Ovary (tissue), 3 donors: ENCODE results near the gene SLC41A3.

ENCODE experiments used
- CTCF ChIP-seq, 3 donors: fragments of 450-650 bp in 2 of 3; fragments of 200-600 bp in 1 of 3; IDR thresholded peaks; one replicate each; pipeline versions ENCODE4 v1.5.1 to v1.8.0; 2016 to 2022; ENCODE audit warnings: antibody characterized with exemption in 3 of 3, mild to moderate bottlenecking in 1 of 3
- POLR2A ChIP-seq: fragments of 450-650 bp; IDR thresholded peaks from one replicate; pipeline ENCODE4 v1.6.1; 2017; ENCODE audit warnings: antibody characterized with exemption, mild to moderate bottlenecking, moderate library complexity
- donor health status: DM: no; HTN: no; CAD: no.

DNA sequence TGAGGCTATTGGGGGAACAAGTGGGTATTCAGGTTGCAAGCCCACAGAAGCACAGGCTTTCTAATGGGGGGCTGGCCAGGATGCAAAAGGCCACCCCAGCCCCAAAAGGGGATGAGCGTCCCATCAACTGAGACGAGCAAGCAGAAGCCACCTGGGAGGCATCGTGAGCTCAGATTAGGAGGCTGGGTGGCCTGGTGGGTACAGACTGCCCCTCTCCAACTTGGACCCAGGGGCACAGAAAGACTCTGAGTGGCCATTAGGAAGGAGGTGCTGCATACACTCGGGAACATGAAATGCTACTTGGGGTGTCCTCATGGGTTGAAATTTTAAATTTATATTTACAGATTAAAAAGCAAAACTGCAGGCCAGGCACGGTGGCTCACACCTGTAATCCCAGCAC, 29.1 kb downstream of the SLC41A3 start:
- TF ChIP-seq CTCF (IDR thresholded peaks at IDR 0.05) (no peak), POLR2A (no peak)
